Measurements from ENCODE around the gene ENPP5. TPM values are rescaled to one million over a fixed set of nuclear protein-coding genes. Genes with fewer than 3 reads are reported as not detected.

ENPP5 gene
- total and polyA plus RNA-seq, 2 of the 4 experiments (the other 2 are of a cell fraction) = under 0.01 TPM; not detected in 1

DNA sequence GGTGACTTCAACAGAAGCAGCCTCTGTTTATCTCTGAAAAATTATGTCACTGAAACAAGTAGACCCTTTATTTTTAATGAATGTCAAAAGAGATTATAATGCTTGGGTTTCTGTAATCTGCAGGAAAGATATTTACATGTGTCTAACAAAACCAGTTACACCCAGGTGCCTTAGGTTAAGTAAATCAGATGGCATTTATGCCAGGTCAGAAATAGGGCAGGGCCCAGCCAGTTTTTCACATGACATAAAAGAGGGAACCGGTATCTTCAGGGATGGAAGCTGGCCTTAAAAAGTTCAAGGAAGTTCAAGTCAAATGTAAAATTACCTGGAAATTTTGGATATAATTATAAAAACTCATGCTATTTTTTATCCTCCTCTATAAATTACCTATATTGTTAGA, 55.1 kb downstream of the ENPP5 start:
- Histone ChIP-seq H3K4me1 (ENCODE audit: control insufficient read depth, insufficient read depth, low read length) (no peaks in the 10 kb centered on the region), H2BK20ac (ENCODE audit: low read depth, low read length) (no peak overlapping the region), H3K23ac (ENCODE audit: low read depth, low read length) (no peak overlapping the region), H2BK5ac (ENCODE audit: low read depth, low read length, poor library complexity, severe bottlenecking) (no peak overlapping the region), H3K4ac (ENCODE audit: low read depth, low read length) (no peak overlapping the region), H2AK5ac (ENCODE audit: low read depth, low read length) (no peak overlapping the region), H2AFZ (replicated peaks; ENCODE audit: low read length, poor library complexity) (no peak overlapping the region), H2BK15ac (ENCODE audit: low read depth, low read length) (no peak overlapping the region), H4K20me1 (ENCODE audit: insufficient read depth, low read length) (no peaks in the 10 kb centered on the region), H3K79me1 (ENCODE audit: low read depth in 1 of 2, low read length in 2 of 2) (no peaks in the 10 kb centered on the region), H2BK120ac (ENCODE audit: low read depth, low read length) (no peak overlapping the region), H3K27me3 (ENCODE audit: control insufficient read depth, insufficient read depth, low read length) (no peaks in the 10 kb centered on the region), H3K56ac (ENCODE audit: extremely low read depth, insufficient read depth, low read length) (no peak overlapping the region), H3K18ac (ENCODE audit: low read depth, low read length) (no peak overlapping the region), H3K4me2 (ENCODE audit: low read depth, low read length) (no peak overlapping the region), H2AK9ac (replicated peaks; ENCODE audit: low read depth, low read length, poor library complexity) (no peak overlapping the region), H3K4me3 (ENCODE audit: insufficient read depth, low read depth, low read length) (no peak overlapping the region), H3K9me1 (ENCODE audit: insufficient read depth, low read length) (no peaks in the 10 kb centered on the region), H3K36me3 (ENCODE audit: control insufficient read depth, insufficient read depth, low read length) (no peaks in the 10 kb centered on the region), H4K91ac (ENCODE audit: insufficient read depth, low read depth, low read length) (no peak overlapping the region), H3K27ac (ENCODE audit: insufficient read depth, low read length) (no peak overlapping the region), H4K5ac (ENCODE audit: low read depth, low read length) (no peak overlapping the region), H3K9me3 (ENCODE audit: control insufficient read depth, insufficient read depth, low read length) (no peaks in the 10 kb centered on the region), H4K8ac (ENCODE audit: low read depth in 2 of 2, low read length in 2 of 2) (no peak overlapping the region), H3K14ac (replicated peaks; ENCODE audit: low read depth, low read length) (no peak overlapping the region), H3K9ac (ENCODE audit: low read depth, low read length) (no peak overlapping the region)
- ATAC-seq (ENCODE audit: low read depth) (no peak), DNase-seq (no peak)
- POLR2A ChIA-PET (ENCODE audit: unreplicated experiment) = no interaction called here
- no peak for TF ChIP-seq CHD1 (IDR thresholded peaks at IDR 0.05; ENCODE audit: low read depth, low read length)
- no peak for TF ChIP-seq FOS (IDR thresholded peaks at IDR 0.05; ENCODE audit: low read depth, low read length)
- TF ChIP-seq POLR2A (IDR thresholded peaks at IDR 0.05; ENCODE audit: low read depth, low read length) = no peak
- TF ChIP-seq MXI1 (IDR thresholded peaks at IDR 0.05; ENCODE audit: borderline replicate concordance, low read depth, low read length) = no peak
- TF ChIP-seq, protein P1, sequence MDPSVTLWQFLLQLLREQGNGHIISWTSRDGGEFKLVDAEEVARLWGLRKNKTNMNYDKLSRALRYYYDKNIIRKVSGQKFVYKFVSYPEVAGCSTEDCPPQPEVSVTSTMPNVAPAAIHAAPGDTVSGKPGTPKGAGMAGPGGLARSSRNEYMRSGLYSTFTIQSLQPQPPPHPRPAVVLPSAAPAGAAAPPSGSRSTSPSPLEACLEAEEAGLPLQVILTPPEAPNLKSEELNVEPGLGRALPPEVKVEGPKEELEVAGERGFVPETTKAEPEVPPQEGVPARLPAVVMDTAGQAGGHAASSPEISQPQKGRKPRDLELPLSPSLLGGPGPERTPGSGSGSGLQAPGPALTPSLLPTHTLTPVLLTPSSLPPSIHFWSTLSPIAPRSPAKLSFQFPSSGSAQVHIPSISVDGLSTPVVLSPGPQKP (IDR thresholded peaks at IDR 0.05; ENCODE audit: borderline replicate concordance, low read depth, low read length) = no peak
- no peak for TF ChIP-seq MAZ (IDR thresholded peaks at IDR 0.05; ENCODE audit: borderline replicate concordance, low read depth, low read length)
- no peak for TF ChIP-seq RFX5 (IDR thresholded peaks at IDR 0.05; ENCODE audit: low read depth, low read length)
- TF ChIP-seq BHLHE40 (IDR thresholded peaks at IDR 0.05; ENCODE audit: low read depth, low read length) = no peak
- TF ChIP-seq MAFK (IDR thresholded peaks at IDR 0.05; ENCODE audit: low read depth, low read length) = no peak
- intact Hi-C loops (cut with micrococcal nuclease) = no loop called here
- no CpG with 5 or more reads among the region's 1 CpG for WGBS, 2 experiments (ENCODE audit: extremely low coverage in 2 of 2, insufficient read length in 1 of 2)
- dilution Hi-C loops (cut with HindIII; ENCODE audit: low sequenced_read_pairs, unreplicated experiment) = no loop called here
- CTCF ChIA-PET = no interaction called here
- in situ Hi-C loops (cut with MboI; ENCODE audit: low sequenced_read_pairs) = no loop called here
- BruUV-seq (replicated peaks) = no TSS peak
